GM19452 (cell line): Measurements from ENCODE around the gene ZC3HAV1L.
"Not testable (repeated sequence)": the region's sequence is repeated elsewhere in the genome, so short reads cannot be mapped to it uniquely, and the experiment has no call there.

Source experiments
- ATAC-seq: cut with Tn5 transposase; IDR thresholded peaks from one replicate; pipeline ENCODE4 v1.9.1; 2021; ENCODE audit not compliant: unreplicated experiment

ZC3HAV1L gene, protein sequence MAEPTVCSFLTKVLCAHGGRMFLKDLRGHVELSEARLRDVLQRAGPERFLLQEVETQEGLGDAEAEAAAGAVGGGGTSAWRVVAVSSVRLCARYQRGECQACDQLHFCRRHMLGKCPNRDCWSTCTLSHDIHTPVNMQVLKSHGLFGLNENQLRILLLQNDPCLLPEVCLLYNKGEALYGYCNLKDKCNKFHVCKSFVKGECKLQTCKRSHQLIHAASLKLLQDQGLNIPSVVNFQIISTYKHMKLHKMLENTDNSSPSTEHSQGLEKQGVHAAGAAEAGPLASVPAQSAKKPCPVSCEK

DNA sequence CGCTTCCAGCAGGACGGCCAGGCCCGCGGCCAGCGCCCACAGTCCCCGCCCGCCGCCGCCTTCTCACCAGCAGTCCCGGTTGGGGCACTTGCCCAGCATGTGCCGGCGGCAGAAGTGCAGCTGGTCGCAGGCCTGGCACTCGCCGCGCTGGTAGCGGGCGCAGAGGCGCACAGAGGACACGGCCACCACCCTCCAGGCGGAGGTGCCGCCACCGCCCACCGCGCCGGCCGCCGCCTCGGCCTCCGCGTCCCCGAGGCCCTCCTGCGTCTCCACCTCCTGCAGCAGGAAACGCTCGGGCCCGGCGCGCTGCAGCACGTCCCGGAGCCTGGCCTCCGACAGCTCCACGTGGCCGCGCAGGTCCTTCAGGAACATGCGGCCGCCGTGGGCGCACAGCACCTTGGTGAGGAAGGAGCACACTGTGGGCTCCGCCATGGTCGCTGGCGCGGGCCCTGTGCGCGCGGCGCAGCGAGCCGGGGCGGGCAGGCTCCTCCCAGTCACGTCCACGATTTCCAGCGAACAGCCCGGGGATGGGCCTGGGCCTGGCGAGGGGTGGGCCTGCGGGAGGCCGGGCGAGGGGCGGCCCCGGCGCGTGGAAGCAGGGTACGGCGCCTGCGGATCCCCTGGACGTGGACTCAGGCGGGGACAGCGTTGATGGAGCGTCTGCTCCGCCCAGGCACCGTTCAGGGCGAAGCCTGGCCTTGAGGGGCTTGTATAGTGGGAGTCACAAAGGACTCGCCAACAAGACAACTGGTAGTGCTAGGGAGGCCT is at the start of gene ZC3HAV1L:
TSS of gene ZC3HAV1L (minus strand) at position 457 of the 768 bp plus-strand sequence. CDS start at position 432, 25 bp downstream.
- peak; percentile 70 for ATAC-seq

DNA sequence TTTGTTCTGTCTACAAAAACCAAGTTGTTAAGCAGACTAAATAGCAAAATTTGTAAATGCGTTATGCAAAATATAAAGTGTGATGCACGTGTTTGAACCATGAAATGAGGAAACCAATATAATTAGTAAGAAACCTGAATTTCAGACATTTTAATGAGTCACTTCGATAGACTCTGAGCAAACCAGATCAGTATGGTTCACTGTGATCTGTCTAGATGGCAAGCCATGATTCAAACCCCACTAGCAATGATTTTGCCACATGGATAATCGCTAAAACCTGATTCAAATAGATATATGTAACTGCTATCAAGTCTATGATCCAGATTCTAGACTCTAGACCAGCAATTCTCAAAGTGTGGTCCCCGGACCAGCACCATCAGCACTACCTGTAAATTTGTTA is 48.9 kb upstream of the ZC3HAV1L start:
- ATAC-seq = no peak

DNA sequence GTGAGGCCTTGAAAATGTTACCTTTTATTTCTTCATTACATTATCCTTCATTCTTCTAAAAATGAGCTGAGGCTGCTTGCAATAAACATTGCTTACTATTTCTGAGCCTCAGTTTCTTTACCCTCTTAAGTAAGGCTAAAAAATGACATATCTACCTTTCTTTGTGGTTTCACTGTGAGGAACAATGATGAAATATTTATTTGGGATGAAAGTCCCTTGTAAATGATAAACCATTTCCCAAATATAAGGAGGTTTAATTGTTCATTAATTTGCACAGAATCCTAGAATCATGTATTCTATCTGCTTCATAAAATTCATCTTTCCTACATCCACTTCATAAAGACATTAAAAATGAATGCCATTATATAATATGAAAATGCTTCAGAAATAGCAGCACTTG is 45.7 kb upstream of the ZC3HAV1L start:
- no peak for ATAC-seq

DNA sequence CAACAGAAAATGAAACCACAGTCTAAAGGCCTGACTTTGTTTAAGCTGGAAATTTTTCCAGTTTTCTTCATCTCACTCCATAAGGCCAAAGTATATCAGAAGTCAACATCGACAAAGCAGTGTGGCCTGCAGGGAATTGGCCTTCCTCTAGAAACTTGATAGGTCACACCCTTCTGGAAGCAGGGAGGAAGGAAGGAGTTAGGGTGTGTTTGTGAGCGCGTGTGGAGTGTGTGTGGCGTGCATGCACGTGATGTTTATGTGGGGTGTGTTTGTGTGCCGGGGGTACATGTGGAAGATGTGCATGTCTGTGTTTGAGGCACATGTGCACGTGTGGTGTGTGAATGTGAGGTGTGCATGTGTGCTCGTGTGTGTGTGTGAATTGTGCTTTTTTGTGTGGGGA is 45.1 kb upstream of the ZC3HAV1L start:
- no peak for ATAC-seq

DNA sequence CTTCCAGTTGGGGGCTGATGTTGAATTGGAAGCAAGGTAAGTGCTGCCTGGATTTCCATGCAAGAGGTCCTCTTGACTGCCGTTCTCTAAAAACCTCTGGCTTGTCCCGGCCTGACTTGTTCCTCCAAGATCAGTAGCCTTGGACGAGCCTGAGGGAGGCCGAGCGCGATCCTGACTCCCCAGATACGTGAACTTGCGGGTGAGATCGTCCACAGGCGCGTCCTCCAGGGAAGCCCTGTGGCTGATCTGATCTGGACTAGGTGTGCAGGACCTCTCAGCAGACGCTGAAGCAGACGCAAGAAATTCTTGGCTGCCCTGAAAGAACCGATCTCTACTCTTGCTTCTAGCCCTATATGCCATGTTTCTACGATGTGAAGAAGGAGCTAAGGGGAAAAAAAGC is 44.0 kb upstream of the ZC3HAV1L start:
- ATAC-seq = no peak

DNA sequence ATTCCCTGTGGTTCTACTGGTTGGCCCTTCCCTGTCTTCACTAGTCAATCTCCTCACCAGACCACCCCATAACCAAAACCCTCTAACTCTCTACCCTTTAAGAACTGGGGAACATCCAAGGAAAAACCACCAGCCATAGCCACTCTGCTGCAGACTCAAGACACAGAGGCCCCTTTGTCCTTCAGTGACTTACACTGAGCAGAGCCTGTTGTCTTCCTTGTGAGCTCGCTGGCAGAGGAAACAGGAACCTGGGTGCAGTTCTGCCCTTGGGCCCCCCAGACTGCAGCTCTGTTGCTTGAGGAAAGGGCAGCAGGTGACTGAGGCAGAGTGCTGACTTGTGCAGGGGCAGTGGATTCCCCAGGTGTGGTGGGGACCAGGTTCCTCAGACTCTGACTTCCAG is 43.1 kb upstream of the ZC3HAV1L start:
- ATAC-seq = no peak

DNA sequence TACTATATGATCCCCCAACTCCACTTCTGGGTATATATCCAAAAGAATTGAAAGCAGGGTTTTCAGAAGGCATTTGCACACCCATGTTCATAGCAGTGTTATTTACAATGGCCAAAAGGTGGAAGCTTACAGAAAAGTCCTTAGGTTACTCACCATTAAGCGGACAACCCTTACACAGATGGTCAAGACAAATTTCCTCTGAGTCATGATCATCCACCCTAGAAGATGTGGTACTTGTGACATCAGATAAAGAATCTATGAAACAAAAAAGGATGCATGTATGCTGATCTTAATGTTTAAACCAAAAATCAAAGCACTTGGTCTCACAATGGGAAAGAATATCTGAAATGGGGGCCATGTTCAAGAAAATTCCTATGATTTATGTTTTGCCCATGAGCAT is 42.6 kb upstream of the ZC3HAV1L start:
- ATAC-seq = no peak

DNA sequence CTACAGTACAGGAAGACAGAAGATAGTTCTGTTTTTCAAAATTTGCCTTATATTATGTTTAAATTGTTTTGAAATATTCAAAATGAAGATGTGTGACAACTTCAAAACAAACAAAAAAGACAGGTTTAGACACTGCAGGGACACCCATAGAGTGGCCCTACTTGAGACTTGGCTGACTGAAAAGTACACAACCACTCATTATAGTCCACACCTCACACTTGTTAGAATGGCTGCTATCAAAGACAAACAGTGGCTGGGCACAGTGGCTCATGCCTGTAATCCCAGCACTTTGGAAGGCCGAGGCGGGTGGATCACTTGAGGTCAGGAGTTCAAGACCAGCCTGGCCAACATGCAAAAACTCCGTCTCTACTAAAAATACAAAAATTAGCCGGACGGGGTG is 41.9 kb upstream of the ZC3HAV1L start:
- not testable (repeated sequence) for ATAC-seq

DNA sequence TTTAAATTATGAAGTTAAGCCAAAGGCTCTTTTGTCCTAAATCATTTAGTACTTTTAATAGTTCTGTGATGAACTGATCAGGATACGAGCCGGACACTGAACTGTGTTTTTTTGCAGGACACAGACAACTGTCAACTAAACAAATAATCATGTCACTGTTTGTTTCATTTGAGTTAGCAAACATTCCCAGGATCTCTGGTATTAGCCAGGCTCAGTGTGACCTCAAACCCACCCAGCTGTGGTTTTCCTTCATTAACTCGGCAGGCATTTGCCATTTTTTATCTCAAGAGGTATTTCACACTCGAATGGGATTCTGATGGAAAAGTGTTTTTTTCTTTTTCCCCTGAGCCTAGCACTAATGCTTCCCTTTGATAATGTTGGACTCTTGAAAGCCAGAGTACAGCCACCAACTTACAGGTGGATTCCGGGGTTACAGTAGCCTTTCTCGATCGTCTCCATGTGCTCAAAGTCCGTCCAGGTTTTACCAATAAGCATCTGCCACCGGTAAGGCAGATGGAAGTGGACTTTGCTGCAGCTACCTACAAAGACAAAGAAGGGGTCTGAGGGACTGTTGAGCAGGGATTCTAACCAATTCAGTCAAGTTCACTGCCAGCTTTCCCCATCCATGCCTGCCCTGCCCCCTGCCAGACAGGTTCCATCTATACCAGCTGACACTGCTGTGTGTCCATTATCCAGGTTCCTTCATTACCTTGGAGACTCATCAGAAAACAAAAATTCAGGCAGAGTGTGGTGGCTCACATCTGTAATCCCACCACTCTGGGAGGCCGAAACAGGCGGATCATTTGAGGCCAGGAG is 40.2 kb upstream of the ZC3HAV1L start:
- no peak for ATAC-seq

DNA sequence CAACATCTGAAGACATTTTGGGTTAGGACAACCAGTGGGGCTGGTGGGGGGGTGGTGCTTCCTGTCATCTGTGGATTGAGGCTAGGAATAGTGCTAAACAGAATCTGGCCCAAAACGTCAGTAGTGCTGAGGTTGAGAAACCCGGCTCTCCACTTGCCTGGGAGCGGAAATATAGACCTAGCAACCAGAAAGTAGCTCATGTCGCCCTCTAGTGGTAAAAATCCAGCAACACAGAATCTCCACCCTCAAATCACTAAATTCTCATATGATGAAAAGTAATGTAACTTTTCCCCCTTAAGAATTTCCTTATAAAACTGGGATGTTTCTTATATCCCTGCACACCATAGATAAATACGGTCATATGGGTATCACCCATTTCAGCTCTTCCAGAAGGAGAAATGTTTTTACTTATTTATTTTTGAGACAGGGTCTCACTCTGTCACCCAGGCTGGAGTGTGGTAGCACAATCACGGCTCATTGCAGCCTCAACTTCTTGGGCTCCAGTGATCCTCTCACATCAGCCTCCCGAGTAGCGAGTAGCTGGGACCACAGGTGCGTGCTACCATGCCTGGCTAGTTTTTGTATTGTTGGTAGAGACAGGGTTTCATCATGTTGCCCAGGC is 39.3 kb upstream of the ZC3HAV1L start:
- peak; percentile 87 for ATAC-seq

DNA sequence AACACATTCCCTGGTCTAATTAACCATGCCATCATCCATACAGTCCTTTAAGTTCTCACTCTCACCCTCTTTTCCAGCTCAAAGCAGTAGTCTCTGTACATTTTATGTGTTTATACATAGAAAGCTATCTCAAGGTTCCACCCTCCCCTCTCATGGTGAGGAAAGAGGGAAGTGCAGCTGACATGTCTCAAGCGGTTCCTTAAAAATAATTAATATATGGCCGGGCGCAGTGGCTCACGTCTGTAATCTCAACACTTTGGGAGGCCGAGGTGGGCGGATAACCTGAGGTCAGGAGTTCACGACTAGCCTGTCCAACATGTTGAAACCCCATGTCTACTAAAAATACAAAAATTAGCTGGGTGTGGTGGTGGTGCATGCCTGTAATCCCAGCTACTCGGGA is 37.0 kb upstream of the ZC3HAV1L start:
- no peak for ATAC-seq

DNA sequence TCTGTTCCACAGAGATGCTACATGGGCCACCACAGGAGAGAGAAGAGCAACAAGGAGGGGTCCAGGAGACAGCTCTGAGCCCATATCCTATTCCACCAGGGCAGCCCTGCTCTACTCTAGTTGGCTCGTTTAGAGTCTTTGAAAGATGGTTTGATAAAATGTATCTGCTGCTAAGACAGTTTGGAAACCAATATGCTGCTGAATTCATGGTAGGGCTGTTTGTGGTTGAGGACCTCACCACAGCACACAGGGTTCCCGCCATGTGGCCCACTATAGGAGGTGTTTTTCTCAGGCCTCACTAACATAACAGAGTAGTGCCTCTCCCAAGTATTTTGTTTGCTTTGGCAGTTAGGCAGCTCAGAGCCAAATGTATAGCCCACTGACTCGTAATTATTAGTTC is 35.8 kb upstream of the ZC3HAV1L start:
- no peak for ATAC-seq

DNA sequence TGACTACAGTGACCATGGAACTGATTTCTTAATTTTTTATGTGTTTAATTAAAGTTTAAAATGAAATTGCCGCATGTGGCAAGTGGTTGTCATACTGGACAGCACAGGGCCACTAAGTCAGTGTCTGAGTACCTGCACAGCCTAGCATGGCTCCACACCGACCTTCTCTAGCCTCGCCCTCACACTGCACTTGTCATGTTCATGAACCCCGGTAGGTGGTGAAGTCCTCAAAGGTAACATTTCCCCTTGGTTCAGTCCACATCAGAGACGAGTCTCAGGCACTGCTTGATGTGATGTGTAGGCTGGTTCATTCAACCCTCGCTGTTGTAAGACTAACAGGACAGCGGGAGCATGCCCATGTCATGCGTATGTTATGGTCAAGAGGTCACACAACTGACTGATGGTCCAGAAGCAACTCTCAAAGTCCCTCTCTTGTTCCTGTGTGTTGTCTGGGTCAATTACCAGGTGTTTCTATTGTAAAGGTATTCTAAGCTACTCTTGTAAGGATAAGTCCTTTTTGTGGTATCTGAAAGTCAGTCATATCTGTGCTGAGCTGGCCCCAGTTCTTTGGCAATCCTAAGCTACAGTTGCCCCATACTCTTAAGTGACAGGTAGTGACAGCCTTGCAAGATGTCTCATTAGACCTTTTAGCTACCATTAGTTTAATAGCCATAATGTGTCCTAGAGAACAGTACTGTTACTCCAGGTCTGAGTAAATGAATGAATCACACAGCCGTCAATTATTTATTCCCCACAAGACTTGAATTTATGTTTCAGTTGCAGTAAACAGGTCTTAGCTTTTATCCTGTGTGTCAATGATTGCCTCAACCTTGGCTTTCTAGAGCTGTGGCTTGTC is 32.9 kb upstream of the ZC3HAV1L start:
- no peak for ATAC-seq

DNA sequence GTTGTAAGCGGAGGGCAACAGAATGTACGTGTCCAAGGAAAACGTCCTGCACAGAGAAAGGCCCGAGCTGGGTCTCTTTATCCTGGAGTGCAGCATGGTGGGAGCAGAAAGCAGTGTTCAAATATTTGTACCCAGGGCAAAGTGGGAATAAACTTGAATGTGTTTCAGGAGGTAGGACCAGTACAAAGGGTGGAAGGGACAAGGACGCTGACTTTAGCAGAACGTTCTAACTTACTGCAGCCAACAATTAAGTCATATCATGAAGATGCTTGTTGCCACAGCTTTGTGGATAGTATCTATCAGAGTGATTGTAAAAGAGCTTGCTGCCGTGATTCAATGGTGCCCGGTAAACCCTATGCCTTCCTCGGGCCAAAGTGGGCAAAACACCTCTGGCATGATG is 30.5 kb upstream of the ZC3HAV1L start:
- no peak for ATAC-seq

DNA sequence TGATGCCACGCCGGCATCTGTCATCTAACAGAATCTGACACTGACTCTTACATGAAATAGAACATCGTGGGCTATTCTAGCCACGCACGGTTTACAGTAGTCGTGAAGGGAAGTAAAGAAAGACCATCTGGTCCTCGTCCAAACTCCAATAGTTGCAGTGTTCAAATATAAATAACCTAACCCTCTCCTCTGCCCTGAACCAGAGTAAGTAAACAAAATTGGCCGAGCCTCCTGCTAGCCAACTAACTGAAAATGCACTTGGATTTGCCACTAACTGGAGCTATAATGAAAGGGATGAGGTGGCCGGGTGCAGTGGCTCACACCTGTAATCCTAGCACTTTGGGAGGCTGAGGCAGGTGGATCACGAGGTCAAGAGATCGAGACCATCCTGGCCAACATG is 29.5 kb upstream of the ZC3HAV1L start:
- no peak for ATAC-seq

DNA sequence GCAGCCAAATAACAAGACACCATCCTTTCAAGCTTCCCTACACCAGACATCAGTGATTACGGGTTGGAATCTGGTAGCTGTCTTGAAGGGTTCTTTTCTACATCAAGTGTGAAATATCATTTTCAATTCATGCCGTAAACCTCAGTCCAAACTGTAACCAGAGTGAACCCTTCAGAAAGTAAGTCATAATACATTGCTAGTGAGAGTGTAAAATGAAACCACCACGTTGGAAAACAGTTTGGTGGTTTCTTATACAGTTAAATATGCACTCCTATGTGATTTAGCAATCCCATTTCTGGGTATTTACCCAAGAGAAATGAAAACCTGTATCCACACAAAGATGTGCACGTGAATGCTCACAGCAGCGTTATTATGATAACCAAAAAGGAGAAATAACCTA is 25.6 kb upstream of the ZC3HAV1L start:
- no peak for ATAC-seq

DNA sequence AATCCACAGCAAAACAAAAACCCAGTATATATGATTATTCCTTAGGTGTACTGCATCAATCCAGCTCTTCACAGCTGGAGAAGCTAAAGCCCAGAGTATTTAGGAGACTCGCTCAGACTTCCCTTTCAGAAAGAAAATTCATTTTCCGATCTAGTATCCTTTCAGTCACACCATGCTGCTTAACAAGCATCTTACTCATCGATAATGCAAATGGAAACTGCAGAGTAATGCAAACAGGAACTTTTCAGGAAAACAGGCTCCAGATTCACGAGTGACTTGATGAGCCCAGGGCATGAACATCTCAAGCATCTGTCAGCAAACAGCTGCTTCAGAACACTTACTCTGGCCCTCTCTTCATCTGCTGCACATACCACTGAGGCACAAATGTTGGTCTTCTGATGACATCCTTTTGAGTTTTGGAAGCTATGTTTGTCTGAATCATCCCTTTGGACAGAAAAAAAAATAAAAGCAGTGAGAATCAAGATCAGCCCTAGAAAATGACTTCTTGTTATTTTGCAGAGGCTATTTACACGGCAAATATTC is 24.9 kb upstream of the ZC3HAV1L start:
- ATAC-seq = no peak

DNA sequence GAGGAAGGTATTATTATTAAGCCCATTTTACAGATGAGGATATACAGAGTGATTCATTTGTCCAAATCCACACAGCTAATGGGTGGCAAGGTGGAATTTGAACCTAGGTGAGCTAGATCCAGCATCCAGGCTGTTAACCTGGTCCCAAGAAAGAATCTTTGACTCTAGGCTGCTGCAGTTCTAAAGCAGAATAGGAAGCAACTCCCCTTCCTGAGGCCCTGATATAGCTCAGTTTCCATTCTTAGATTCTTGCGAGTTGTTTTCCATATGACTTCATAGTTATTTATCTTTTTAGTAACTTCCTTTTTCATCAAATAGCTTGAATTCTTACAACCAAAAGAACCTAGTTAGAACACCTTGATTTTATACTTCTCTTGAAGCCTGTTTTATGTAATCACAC is 24.1 kb upstream of the ZC3HAV1L start:
- no peak for ATAC-seq

DNA sequence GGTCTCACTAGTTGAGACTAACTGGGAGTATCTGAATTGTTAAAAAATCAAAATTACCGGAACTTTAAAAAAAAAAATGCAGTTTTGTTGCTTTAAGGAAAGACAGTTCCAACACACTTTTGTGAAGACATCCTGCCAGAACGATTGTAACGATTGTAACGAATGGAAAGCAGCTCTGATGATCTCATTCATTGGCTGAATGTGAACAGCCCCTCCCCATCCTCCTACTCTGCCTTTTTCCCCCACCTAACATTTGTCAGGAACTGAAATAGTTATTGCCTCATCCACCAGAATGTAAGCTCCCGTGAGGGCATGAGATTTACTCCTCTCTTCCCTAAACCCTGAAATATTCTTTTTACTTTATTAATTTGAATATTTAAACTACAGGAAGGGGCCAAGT is 23.1 kb upstream of the ZC3HAV1L start:
- no peak for ATAC-seq

DNA sequence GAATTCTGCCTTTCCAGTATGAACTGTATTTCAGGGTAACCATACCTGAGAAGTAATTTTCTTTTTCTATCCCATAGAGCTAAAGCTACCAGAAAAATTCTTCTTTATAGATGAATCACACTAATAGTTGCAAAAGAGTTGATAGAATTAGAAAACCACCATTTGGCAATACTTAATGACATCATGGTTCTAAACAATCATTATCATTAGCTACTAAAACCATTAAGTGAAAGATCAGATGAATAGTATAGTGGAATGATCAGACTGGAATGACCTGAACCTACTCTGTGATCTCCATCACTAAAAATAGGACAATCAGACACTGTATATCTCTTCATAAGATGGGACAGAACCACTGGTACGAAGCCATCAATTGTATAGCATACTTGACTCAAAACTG is 19.8 kb upstream of the ZC3HAV1L start:
- ATAC-seq = no peak
